ENCODE measurements around the gene PROS1.
"Not testable (repeated sequence)": the region's sequence is repeated elsewhere in the genome, so short reads cannot be mapped to it uniquely, and the experiment has no call there.

The PROS1 gene

GRCh38 chr3:93924491-93924890 is 49.2 kb downstream of the PROS1 start:
- H3K4me3 ChIP-seq (replicated peaks; ENCODE audit: low read depth, low read length), result no peak overlapping the region
- TF ChIP-seq CTCF (IDR thresholded peaks at IDR 0.05; ENCODE audit: low read depth, low read length, missing control alignments), result no peak
- DNase-seq (ENCODE audit: extremely low read depth, low read depth), result no peak

GRCh38 chr3:93923006-93923405 is 50.7 kb downstream of the PROS1 start:
- no peak for DNase-seq (ENCODE audit: extremely low read depth, low read depth)
- TF ChIP-seq CTCF (IDR thresholded peaks at IDR 0.05; ENCODE audit: low read depth, low read length, missing control alignments), result no peak
- H3K4me3 ChIP-seq (replicated peaks; ENCODE audit: low read depth, low read length), result no peak overlapping the region

GRCh38 chr3:93917546-93918029 is 56.1 kb downstream of the PROS1 start:
- H3K4me3 ChIP-seq (replicated peaks; ENCODE audit: low read depth, low read length); DNase-seq (ENCODE audit: extremely low read depth, low read depth): not testable (repeated sequence)

- not testable (repeated sequence) for DNase-seq (ENCODE audit: extremely low read depth, low read depth); H3K4me3 ChIP-seq (replicated peaks; ENCODE audit: low read depth, low read length)
Observed at GRCh38 chr3:93913623-93914022, 60.1 kb downstream of the PROS1 start.

GRCh38 chr3:93911206-93911605 is 62.5 kb downstream of the PROS1 start:
- no peak for DNase-seq (ENCODE audit: extremely low read depth, low read depth)
- no peak overlapping the region for H3K4me3 ChIP-seq (replicated peaks; ENCODE audit: low read depth, low read length)
- no peak for TF ChIP-seq CTCF (IDR thresholded peaks at IDR 0.05; ENCODE audit: low read depth, low read length, missing control alignments)

- no peak for DNase-seq (ENCODE audit: extremely low read depth, low read depth)
- no peak for TF ChIP-seq CTCF (IDR thresholded peaks at IDR 0.05; ENCODE audit: low read depth, low read length, missing control alignments)
- no peak overlapping the region for H3K4me3 ChIP-seq (replicated peaks; ENCODE audit: low read depth, low read length)
Observed at GRCh38 chr3:93910097-93910496, 63.6 kb downstream of the PROS1 start.

- DNase-seq (ENCODE audit: extremely low read depth, low read depth), result no peak
- H3K4me3 ChIP-seq (replicated peaks; ENCODE audit: low read depth, low read length), result no peak overlapping the region
- TF ChIP-seq CTCF (IDR thresholded peaks at IDR 0.05; ENCODE audit: low read depth, low read length, missing control alignments), result no peak
Observed at GRCh38 chr3:93907132-93907531, 66.6 kb downstream of the PROS1 start.

- no peak for TF ChIP-seq CTCF (IDR thresholded peaks at IDR 0.05; ENCODE audit: low read depth, low read length, missing control alignments)
- no peak for DNase-seq (ENCODE audit: extremely low read depth, low read depth)
- H3K4me3 ChIP-seq (replicated peaks; ENCODE audit: low read depth, low read length), result no peak overlapping the region
Observed at GRCh38 chr3:93906245-93906644, 67.5 kb downstream of the PROS1 start.

All from HFF-Myc (cell line).